ENCODE results near the gene PRTN3.

Gene PRTN3

GRCh38 chr19:892894-893689, 52.3 kb downstream of the PRTN3 start, which contains the start of the genes MED16 and RNU6-9:
Gene MED16 (minus strand): TSS chr19:893187. CDS start chr19:891131, 2,056 bp downstream.
Gene RNU6-9 (plus strand): TSS chr19:893484.
- Histone ChIP-seq H3K9me3 (ENCODE audit: control insufficient read depth in 1 of 2, low read length in 2 of 2) (no peaks in the 10 kb centered on the region), H3K27me3 (ENCODE audit: low read depth, low read length) (no peaks in the 10 kb centered on the region), H3K36me3 (ENCODE audit: control insufficient read depth in 1 of 2, insufficient read depth in 2 of 2, low read length in 2 of 2) (peaks cover 5 to 33% of the 10 kb centered on the region in 2 donors), H3K4me1 (ENCODE audit: control insufficient read depth in 1 of 2, insufficient read depth in 2 of 2, low read length in 2 of 2) (peaks cover 0 to 18% of the 10 kb centered on the region in 2 donors), H3K4me3 (ENCODE audit: low read depth in 1 of 2, low read length in 2 of 2) (peak within 1 kb of the TSS; percentile 70 to 90), H3K27ac (ENCODE audit: low read length) (peak within 1 kb of the TSS; percentile 94)

- Histone ChIP-seq H3K27me3 (ENCODE audit: low read depth, low read length) (no peaks in the 10 kb centered on the region), H3K4me3 (ENCODE audit: low read depth in 1 of 2, low read length in 2 of 2) (no peak overlapping the region), H3K36me3 (ENCODE audit: control insufficient read depth in 1 of 2, insufficient read depth in 2 of 2, low read length in 2 of 2) (peaks cover 0 to 24% of the 10 kb centered on the region in 2 donors), H3K9me3 (ENCODE audit: control insufficient read depth in 1 of 2, low read length in 2 of 2) (no peaks in the 10 kb centered on the region), H3K27ac (ENCODE audit: low read length) (no peak overlapping the region), H3K4me1 (ENCODE audit: control insufficient read depth in 1 of 2, insufficient read depth in 2 of 2, low read length in 2 of 2) (peaks cover 0 to 9% of the 10 kb centered on the region in 2 donors)
Measured at GRCh38 chr19:896434-896833, 55.6 kb downstream of the PRTN3 start.

GRCh38 chr19:896999-897398, 56.2 kb downstream of the PRTN3 start:
- Histone ChIP-seq H3K9me3 (ENCODE audit: control insufficient read depth in 1 of 2, low read length in 2 of 2) (no peaks in the 10 kb centered on the region), H3K27me3 (ENCODE audit: low read depth, low read length) (no peaks in the 10 kb centered on the region), H3K4me3 (ENCODE audit: low read depth in 1 of 2, low read length in 2 of 2) (no peak overlapping the region), H3K4me1 (ENCODE audit: control insufficient read depth in 1 of 2, insufficient read depth in 2 of 2, low read length in 2 of 2) (peaks cover 0 to 4% of the 10 kb centered on the region in 2 donors), H3K27ac (ENCODE audit: low read length) (no peak overlapping the region), H3K36me3 (ENCODE audit: control insufficient read depth in 1 of 2, insufficient read depth in 2 of 2, low read length in 2 of 2) (peaks cover 0 to 27% of the 10 kb centered on the region in 2 donors)

GRCh38 chr19:897442-898039, 56.7 kb downstream of the PRTN3 start:
- H3K4me3 ChIP-seq (ENCODE audit: low read depth in 1 of 2, low read length in 2 of 2) = no peak overlapping the region
- peaks cover 0 to 28% of the 10 kb centered on the region in 2 donors for H3K36me3 ChIP-seq (ENCODE audit: control insufficient read depth in 1 of 2, insufficient read depth in 2 of 2, low read length in 2 of 2)
- no peak overlapping the region for H3K27ac ChIP-seq (ENCODE audit: low read length)

More at GRCh38 chr19:897442-898039, 56.7 kb downstream of the PRTN3 start:
- H3K27me3 ChIP-seq (ENCODE audit: low read depth, low read length) = no peaks in the 10 kb centered on the region
- H3K9me3 ChIP-seq (ENCODE audit: control insufficient read depth in 1 of 2, low read length in 2 of 2) = no peaks in the 10 kb centered on the region
- no peaks in the 10 kb centered on the region for H3K4me1 ChIP-seq (ENCODE audit: control insufficient read depth in 1 of 2, insufficient read depth in 2 of 2, low read length in 2 of 2)
